ENCODE measurements around the gene SPARCL1. TPM values are rescaled to one million over a fixed set of nuclear protein-coding genes. Genes with fewer than 3 reads are reported as not detected.

SPARCL1 gene
- total and polyA plus RNA-seq, 2 donors (not counting 3 experiments of a cell fraction or from before 2014, with no cell fraction given): not detected

DNA sequence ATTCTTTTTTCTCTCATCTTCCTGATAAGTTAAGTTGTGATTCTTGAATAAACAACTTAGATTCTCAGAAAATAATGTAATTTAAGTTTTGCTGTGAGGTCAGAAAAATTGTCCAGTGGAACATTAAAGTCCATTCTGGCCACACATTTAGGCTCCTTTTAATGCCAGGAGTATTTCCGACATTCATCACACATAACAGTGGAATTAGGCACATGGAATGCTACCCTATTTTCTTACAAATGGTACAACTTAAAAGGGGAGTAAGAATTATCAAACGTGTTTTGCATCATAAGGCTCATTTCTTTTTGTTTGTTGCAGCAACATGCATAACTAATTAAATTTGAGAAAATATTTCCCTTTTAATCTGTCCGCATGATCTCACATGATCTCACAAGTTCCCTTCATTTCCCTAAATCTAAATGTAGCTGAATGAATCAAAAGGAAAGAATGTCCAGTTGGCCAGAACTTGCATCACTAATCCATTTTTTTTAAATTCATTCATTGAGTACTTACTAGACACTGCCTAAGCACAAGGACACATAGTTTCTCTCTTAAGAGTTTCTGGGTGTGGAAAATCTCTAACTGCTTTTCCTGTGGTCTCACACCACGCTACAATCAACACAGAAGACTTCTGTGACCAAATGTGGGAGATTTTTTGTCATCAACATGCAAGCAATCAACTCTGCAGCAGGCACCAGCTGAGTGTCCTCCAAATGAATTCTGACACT lies 22.0 kb downstream of the SPARCL1 start:
- DNase-seq (ENCODE audit: low read depth, low spot score): no peak
- Histone ChIP-seq H3K36me3 (ENCODE audit: control insufficient read depth in 2 of 2, extremely low read depth in 1 of 2, insufficient read depth in 2 of 2, low read length in 2 of 2) (no peaks in the 10 kb centered on the region), H3K27me3 (ENCODE audit: control insufficient read depth in 2 of 2, insufficient read depth in 2 of 2, low read length in 2 of 2) (no peaks in the 10 kb centered on the region), H3K27ac (ENCODE audit: insufficient read depth, low read depth, low read length) (no peak overlapping the region), H3K79me2 (ENCODE audit: control insufficient read depth, insufficient read depth, low read length) (no peaks in the 10 kb centered on the region), H3K4me1 (ENCODE audit: control insufficient read depth, extremely low read depth, insufficient read depth, low read length) (peaks cover 6% of the 10 kb centered on the region), H3K4me2 (ENCODE audit: insufficient read depth, low read length) (no peak overlapping the region), H3K4me3 (replicated peaks in 1 of 3; ENCODE audit: insufficient read depth in 1 of 3, low read depth in 1 of 3, low read length in 3 of 3) (no peak overlapping the region), H4K20me1 (replicated peaks; ENCODE audit: control insufficient read depth, extremely low read depth, insufficient read depth, low read length) (no peaks in the 10 kb centered on the region), H3K9ac (replicated peaks; ENCODE audit: extremely low read depth, insufficient read depth, low read length) (no peak overlapping the region), H3K9me3 (replicated peaks; ENCODE audit: control insufficient read depth, insufficient read depth, low read length) (no peaks in the 10 kb centered on the region), H2AFZ (ENCODE audit: low read depth, low read length) (no peak overlapping the region), H3K9me1 (replicated peaks; ENCODE audit: control insufficient read depth, extremely low read depth, insufficient read depth, low read length) (no peaks in the 10 kb centered on the region)
- FAIRE-seq: no peak
- BruUV-seq (replicated peaks): no TSS peak
- ChIA-PET POLR2A (no interaction called here), CTCF (no interaction called here)
- intact Hi-C loops (cut with micrococcal nuclease) (no loop called here), dilution Hi-C loops (cut with MboI; ENCODE audit: extremely low pct_ligation_motif_present, low sequenced_read_pairs) (no loop called here)
- TF ChIP-seq JUN (IDR thresholded peaks at IDR 0.05; ENCODE audit: borderline replicate concordance, insufficient read depth, insufficient read length, low read depth) (no peak), EZH2 (IDR thresholded peaks at IDR 0.05; ENCODE audit: borderline replicate concordance, low read depth, low read length, severe bottlenecking) (no peak), POLR2A (IDR thresholded peaks at IDR 0.05; ENCODE audit: low read depth, low read length) (no peak), GATA2 (IDR thresholded peaks at IDR 0.05; ENCODE audit: insufficient read depth, insufficient read length, low read depth, low read length) (no peak), FOS (IDR thresholded peaks at IDR 0.05; ENCODE audit: borderline replicate concordance, insufficient read depth, low read length) (no peak), POLR2AphosphoS5 (IDR thresholded peaks at IDR 0.05; ENCODE audit: insufficient read depth, low read depth, low read length) (no peak)
- TF ChIP-seq, protein P1, sequence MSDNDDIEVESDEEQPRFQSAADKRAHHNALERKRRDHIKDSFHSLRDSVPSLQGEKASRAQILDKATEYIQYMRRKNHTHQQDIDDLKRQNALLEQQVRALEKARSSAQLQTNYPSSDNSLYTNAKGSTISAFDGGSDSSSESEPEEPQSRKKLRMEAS (IDR thresholded peaks at IDR 0.05; ENCODE audit: insufficient read depth, insufficient read length): no peak
- TF ChIP-seq, protein P2, sequence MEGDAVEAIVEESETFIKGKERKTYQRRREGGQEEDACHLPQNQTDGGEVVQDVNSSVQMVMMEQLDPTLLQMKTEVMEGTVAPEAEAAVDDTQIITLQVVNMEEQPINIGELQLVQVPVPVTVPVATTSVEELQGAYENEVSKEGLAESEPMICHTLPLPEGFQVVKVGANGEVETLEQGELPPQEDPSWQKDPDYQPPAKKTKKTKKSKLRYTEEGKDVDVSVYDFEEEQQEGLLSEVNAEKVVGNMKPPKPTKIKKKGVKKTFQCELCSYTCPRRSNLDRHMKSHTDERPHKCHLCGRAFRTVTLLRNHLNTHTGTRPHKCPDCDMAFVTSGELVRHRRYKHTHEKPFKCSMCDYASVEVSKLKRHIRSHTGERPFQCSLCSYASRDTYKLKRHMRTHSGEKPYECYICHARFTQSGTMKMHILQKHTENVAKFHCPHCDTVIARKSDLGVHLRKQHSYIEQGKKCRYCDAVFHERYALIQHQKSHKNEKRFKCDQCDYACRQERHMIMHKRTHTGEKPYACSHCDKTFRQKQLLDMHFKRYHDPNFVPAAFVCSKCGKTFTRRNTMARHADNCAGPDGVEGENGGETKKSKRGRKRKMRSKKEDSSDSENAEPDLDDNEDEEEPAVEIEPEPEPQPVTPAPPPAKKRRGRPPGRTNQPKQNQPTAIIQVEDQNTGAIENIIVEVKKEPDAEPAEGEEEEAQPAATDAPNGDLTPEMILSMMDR (IDR thresholded peaks at IDR 0.05; ENCODE audit: extremely low read depth in 1 of 2, insufficient read depth in 1 of 2, low read depth in 1 of 2, low read length in 2 of 2): no peak

Measured in endothelial cell of umbilical vein (primary cell).